Activated T-helper 9 cell treated with anti-CD3 and anti-CD28 coated beads, Interleukin-2, amount 50 U/mL, for 16 hours (primary cell): ENCODE results near the gene FAM53B.

ENCODE experiments used
- DNase-seq: peaks from one replicate; pipeline ENCODE4 v3.0.0-alpha.2; 2020; ENCODE audit warnings: low read depth

Gene FAM53B

GRCh38 chr10:124742413-124743190, 1.6 kb downstream of the FAM53B start:
- no peak for DNase-seq

- no peak for DNase-seq
Observed at GRCh38 chr10:124741922-124742412, 2.2 kb downstream of the FAM53B start.

GRCh38 chr10:124741281-124741921, 2.8 kb downstream of the FAM53B start:
- peak; percentile 61 for DNase-seq

- no peak for DNase-seq
Observed at GRCh38 chr10:124740369-124741280, 3.6 kb downstream of the FAM53B start.

- no peak for DNase-seq
Observed at GRCh38 chr10:124739986-124740368, 4.2 kb downstream of the FAM53B start.

GRCh38 chr10:124739119-124739921, 4.9 kb downstream of the FAM53B start:
- DNase-seq: no peak

GRCh38 chr10:124738441-124738840, 5.7 kb downstream of the FAM53B start:
- DNase-seq: no peak

GRCh38 chr10:124737708-124738107, 6.5 kb downstream of the FAM53B start:
- no peak for DNase-seq

- DNase-seq: no peak
Observed at GRCh38 chr10:124737221-124737620, 7.0 kb downstream of the FAM53B start.

GRCh38 chr10:124736491-124737136, 7.6 kb downstream of the FAM53B start:
- DNase-seq: no peak

- DNase-seq: no peak
Observed at GRCh38 chr10:124735491-124736286, 8.5 kb downstream of the FAM53B start.

GRCh38 chr10:124734311-124735166, 9.6 kb downstream of the FAM53B start:
- DNase-seq: no peak

- no peak for DNase-seq
Observed at GRCh38 chr10:124733571-124734245, 10.5 kb downstream of the FAM53B start.

- peak; percentile 64 for DNase-seq
Observed at GRCh38 chr10:124732931-124733570, 11.1 kb downstream of the FAM53B start.

- DNase-seq: no peak
Observed at GRCh38 chr10:124731551-124731950, 12.6 kb downstream of the FAM53B start.

GRCh38 chr10:124730790-124731189, 13.4 kb downstream of the FAM53B start:
- DNase-seq: no peak

- no peak for DNase-seq
Observed at GRCh38 chr10:124728830-124729661, 15.1 kb downstream of the FAM53B start.
